WERI-Rb-1 (cell line): ENCODE results near the gene B4GALNT4.
"Not testable (repeated sequence)": the region's sequence is repeated elsewhere in the genome, so short reads cannot be mapped to it uniquely, and the experiment has no call there.

Source experiments
- DNase-seq: peaks from one replicate; pipeline ENCODE4 v3.0.0-alpha.2; 2020
- H3K27ac ChIP-seq: fragments of 250-450 bp; sonication (Bioruptor Pico); 2 replicates; pipeline ENCODE4 v1.5.1; 2020; ENCODE audit warnings: mild to moderate bottlenecking, moderate library complexity
- H3K27me3 ChIP-seq: fragments of 250-450 bp; sonication (Bioruptor Pico); 2 replicates; pipeline ENCODE4 v1.5.1; 2021; ENCODE audit warnings: mild to moderate bottlenecking, low read depth, moderate library complexity; ENCODE audit not compliant: insufficient read depth, severe bottlenecking
- H3K36me3 ChIP-seq: fragments of 250-450 bp; sonication (Bioruptor Pico); 2 replicates; pipeline ENCODE4 v1.5.1; 2020; ENCODE audit warnings: mild to moderate bottlenecking, moderate library complexity
- H3K4me3 ChIP-seq: 2 replicates; pipeline ENCODE4 v1.5.1; 2011; ENCODE audit warnings: low read depth, mild to moderate bottlenecking, control low read depth, low read length
- H3K9me3 ChIP-seq: fragments of 250-450 bp; sonication (Bioruptor Pico); 2 replicates; pipeline ENCODE4 v1.5.1; 2021; ENCODE audit warnings: mild to moderate bottlenecking, moderate library complexity; ENCODE audit not compliant: severe bottlenecking
- TF ChIP-seq, protein P1 (sequence below): IDR thresholded peaks from 2 replicates; pipeline ENCODE4 v1.5.1; 2011; ENCODE audit warnings: low read depth, mild to moderate bottlenecking, control low read depth, inconsistent platforms, low read length

The B4GALNT4 gene

GRCh38 chr11:396948-397548 lies 27.7 kb downstream of the B4GALNT4 start:
- Histone ChIP-seq H3K27me3 (no peaks in the 10 kb centered on the region), H3K27ac (no peak overlapping the region), H3K36me3 (no peaks in the 10 kb centered on the region), H3K9me3 (peaks cover 10% of the 10 kb centered on the region), H3K4me3 (no peak overlapping the region)
- TF ChIP-seq, protein P1, sequence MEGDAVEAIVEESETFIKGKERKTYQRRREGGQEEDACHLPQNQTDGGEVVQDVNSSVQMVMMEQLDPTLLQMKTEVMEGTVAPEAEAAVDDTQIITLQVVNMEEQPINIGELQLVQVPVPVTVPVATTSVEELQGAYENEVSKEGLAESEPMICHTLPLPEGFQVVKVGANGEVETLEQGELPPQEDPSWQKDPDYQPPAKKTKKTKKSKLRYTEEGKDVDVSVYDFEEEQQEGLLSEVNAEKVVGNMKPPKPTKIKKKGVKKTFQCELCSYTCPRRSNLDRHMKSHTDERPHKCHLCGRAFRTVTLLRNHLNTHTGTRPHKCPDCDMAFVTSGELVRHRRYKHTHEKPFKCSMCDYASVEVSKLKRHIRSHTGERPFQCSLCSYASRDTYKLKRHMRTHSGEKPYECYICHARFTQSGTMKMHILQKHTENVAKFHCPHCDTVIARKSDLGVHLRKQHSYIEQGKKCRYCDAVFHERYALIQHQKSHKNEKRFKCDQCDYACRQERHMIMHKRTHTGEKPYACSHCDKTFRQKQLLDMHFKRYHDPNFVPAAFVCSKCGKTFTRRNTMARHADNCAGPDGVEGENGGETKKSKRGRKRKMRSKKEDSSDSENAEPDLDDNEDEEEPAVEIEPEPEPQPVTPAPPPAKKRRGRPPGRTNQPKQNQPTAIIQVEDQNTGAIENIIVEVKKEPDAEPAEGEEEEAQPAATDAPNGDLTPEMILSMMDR, result no peak
- no peak for DNase-seq

DNA sequence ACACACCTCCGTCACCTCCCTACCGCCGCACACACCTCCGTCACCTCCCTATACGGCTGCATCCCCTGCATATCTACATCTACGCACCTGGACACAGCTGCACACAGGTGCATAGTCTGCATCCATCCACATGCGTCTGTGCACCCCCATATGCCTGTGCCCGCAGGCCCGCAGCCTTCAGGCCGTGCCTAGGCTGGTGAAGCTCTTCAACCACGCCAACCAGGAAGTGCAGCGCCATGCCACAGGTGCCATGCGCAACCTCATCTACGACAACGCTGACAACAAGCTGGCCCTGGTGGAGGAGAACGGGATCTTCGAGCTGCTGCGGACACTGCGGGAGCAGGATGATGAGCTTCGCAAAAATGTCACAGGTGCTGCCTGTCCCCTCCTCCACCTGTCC lies 29.5 kb downstream of the B4GALNT4 start:
- Histone ChIP-seq H3K9me3 (peaks cover 10% of the 10 kb centered on the region), H3K27me3 (no peaks in the 10 kb centered on the region), H3K27ac (no peak overlapping the region), H3K36me3 (no peaks in the 10 kb centered on the region), H3K4me3 (no peak overlapping the region)
- TF ChIP-seq, protein P1, result no peak
- DNase-seq, result no peak

GRCh38 chr11:399731-400211 lies 30.5 kb downstream of the B4GALNT4 start:
- TF ChIP-seq, protein P1, result no peak
- Histone ChIP-seq H3K27ac (no peak overlapping the region), H3K36me3 (no peaks in the 10 kb centered on the region), H3K4me3 (no peak overlapping the region), H3K9me3 (peaks cover 10% of the 10 kb centered on the region), H3K27me3 (no peaks in the 10 kb centered on the region)
- no peak for DNase-seq

DNA sequence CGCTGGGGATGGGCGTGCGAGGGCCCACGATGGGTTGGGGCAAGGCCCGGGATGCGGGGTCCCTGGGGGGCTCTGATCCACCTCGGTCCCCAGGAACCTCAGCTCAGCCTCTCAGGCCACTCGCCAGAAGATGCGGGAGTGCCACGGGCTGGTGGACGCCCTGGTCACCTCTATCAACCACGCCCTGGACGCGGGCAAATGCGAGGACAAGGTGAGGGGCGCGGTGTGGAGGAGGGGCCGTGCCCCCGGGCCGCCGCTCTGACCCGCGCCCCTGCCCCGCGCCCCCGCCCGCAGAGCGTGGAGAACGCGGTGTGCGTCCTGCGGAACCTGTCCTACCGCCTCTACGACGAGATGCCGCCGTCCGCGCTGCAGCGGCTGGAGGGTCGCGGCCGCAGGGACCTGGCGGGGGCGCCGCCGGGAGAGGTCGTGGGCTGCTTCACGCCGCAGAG lies 31.0 kb downstream of the B4GALNT4 start:
- no peaks in the 10 kb centered on the region for H3K27me3 ChIP-seq
- H3K9me3 ChIP-seq, result peaks cover 10% of the 10 kb centered on the region
- H3K4me3 ChIP-seq, result no peak overlapping the region
- no peak for DNase-seq
- H3K27ac ChIP-seq, result no peak overlapping the region
- TF ChIP-seq, protein P1, result no peak
- no peaks in the 10 kb centered on the region for H3K36me3 ChIP-seq

GRCh38 chr11:401196-401595 lies 31.9 kb downstream of the B4GALNT4 start:
- not testable (repeated sequence) for H3K27me3 ChIP-seq, H3K4me3 ChIP-seq, DNase-seq, H3K9me3 ChIP-seq, H3K36me3 ChIP-seq, H3K27ac ChIP-seq

GRCh38 chr11:403021-403760 lies 33.9 kb downstream of the B4GALNT4 start:
- no peak for DNase-seq
- Histone ChIP-seq H3K9me3 (peaks cover 15% of the 10 kb centered on the region), H3K36me3 (no peaks in the 10 kb centered on the region), H3K4me3 (no peak overlapping the region), H3K27ac (no peak overlapping the region), H3K27me3 (no peaks in the 10 kb centered on the region)
- TF ChIP-seq, protein P1, result no peak
